GM18520 (cell line): ENCODE results near the gene TPD52L2.
"Not testable (repeated sequence)": the region's sequence is repeated elsewhere in the genome, so short reads cannot be mapped to it uniquely, and the experiment has no call there.

Source experiments
- ATAC-seq: cut with Tn5 transposase; IDR thresholded peaks from one replicate; pipeline ENCODE4 v1.9.1; 2021; ENCODE audit not compliant: unreplicated experiment

Gene TPD52L2

GRCh38 chr20:63878899-63879663 is 14.0 kb downstream of the TPD52L2 start:
- no peak for ATAC-seq

GRCh38 chr20:63880901-63881300 is 15.8 kb downstream of the TPD52L2 start:
- ATAC-seq: not testable (repeated sequence)

GRCh38 chr20:63881451-63882226 is 16.6 kb downstream of the TPD52L2 start:
- ATAC-seq: no peak

- ATAC-seq: no peak
Measured at GRCh38 chr20:63882257-63883200, 17.5 kb downstream of the TPD52L2 start.

GRCh38 chr20:63883201-63883593 is 18.1 kb downstream of the TPD52L2 start:
- ATAC-seq: no peak

- no peak for ATAC-seq
Measured at GRCh38 chr20:63884506-63885263, 19.6 kb downstream of the TPD52L2 start.

GRCh38 chr20:63885264-63886053 is 20.4 kb downstream of the TPD52L2 start:
- no peak for ATAC-seq

GRCh38 chr20:63886054-63886419 is 21.0 kb downstream of the TPD52L2 start:
- no peak for ATAC-seq

GRCh38 chr20:63886921-63887320 is 21.9 kb downstream of the TPD52L2 start:
- no peak for ATAC-seq

- no peak for ATAC-seq
Measured at GRCh38 chr20:63889241-63890200, 24.5 kb downstream of the TPD52L2 start.

- no peak for ATAC-seq
Measured at GRCh38 chr20:63890201-63890576, 25.1 kb downstream of the TPD52L2 start.

GRCh38 chr20:63890616-63891015 is 25.5 kb downstream of the TPD52L2 start:
- ATAC-seq: no peak

GRCh38 chr20:63891061-63892002 is 26.3 kb downstream of the TPD52L2 start:
- no peak for ATAC-seq

GRCh38 chr20:63892402-63892801 is 27.3 kb downstream of the TPD52L2 start:
- no peak for ATAC-seq

GRCh38 chr20:63893999-63894357 is 28.9 kb downstream of the TPD52L2 start:
- ATAC-seq: no peak

- peak; percentile 79 for ATAC-seq
Measured at GRCh38 chr20:63894358-63895201, 29.5 kb downstream of the TPD52L2 start, which contains the start of gene DNAJC5. Gene DNAJC5, plus strand, starts transcription at chr20:63895126. Its CDS starts 33,220 bp downstream, at chr20:63928346.
